NCI-H2227 (cell line): ENCODE data around the gene SOX13.
A peak's percentile ranks its signal among the peaks of the same experiment; 100 is the strongest.

ENCODE experiments used
- DNase-seq: peaks from one replicate; lab custom pipeline; 2025; ENCODE audit not compliant: unreplicated experiment; lab: John Stamatoyannopoulos, UW

SOX13 gene

GRCh38 chr1:204062106-204062505 lies 10.8 kb upstream of the SOX13 start:
- DNase-seq, result no peak

- no peak for DNase-seq
These were observed 7.5 kb upstream of the SOX13 start for GRCh38 chr1:204065174-204065985.

- no peak for DNase-seq
These were observed 7.0 kb upstream of the SOX13 start for GRCh38 chr1:204065986-204066300.

- no peak for DNase-seq
These were observed 5.0 kb upstream of the SOX13 start for GRCh38 chr1:204067935-204068334.

GRCh38 chr1:204069887-204070286 lies 3.0 kb upstream of the SOX13 start:
- DNase-seq, result no peak

- DNase-seq, result no peak
These were observed 2.0 kb upstream of the SOX13 start for GRCh38 chr1:204070895-204071294.

- DNase-seq, result peak; percentile 55
These were observed 940 bp downstream of the SOX13 start for GRCh38 chr1:204073837-204074273.

GRCh38 chr1:204074274-204075138 lies 1.6 kb downstream of the SOX13 start:
- peak; percentile 73 for DNase-seq

GRCh38 chr1:204075139-204075521 lies 2.2 kb downstream of the SOX13 start:
- no peak for DNase-seq

- no peak for DNase-seq
These were observed 3.3 kb downstream of the SOX13 start for GRCh38 chr1:204075890-204076846.

GRCh38 chr1:204076891-204077290 lies 4.0 kb downstream of the SOX13 start:
- no peak for DNase-seq

- peak; percentile 10 for DNase-seq
These were observed 5.2 kb downstream of the SOX13 start for GRCh38 chr1:204077979-204078696.

GRCh38 chr1:204079608-204079999 lies 6.7 kb downstream of the SOX13 start:
- no peak for DNase-seq

- DNase-seq, result peak; percentile 42
These were observed 7.4 kb downstream of the SOX13 start for GRCh38 chr1:204080163-204080903.

- DNase-seq, result no peak
These were observed 8.4 kb downstream of the SOX13 start for GRCh38 chr1:204081164-204081790.

GRCh38 chr1:204081791-204082513 lies 9.0 kb downstream of the SOX13 start:
- no peak for DNase-seq

GRCh38 chr1:204083491-204083890 lies 10.6 kb downstream of the SOX13 start:
- DNase-seq, result no peak

- DNase-seq, result peak; percentile 69
These were observed 11.4 kb downstream of the SOX13 start for GRCh38 chr1:204084247-204084772.
